Neural progenitor cell (in vitro differentiated cells): ENCODE results near the gene SLC41A3. TPM values are rescaled to one million over a fixed set of nuclear protein-coding genes. Genes with fewer than 3 reads are reported as not detected.

Source experiments
- DNase-seq: peaks from one replicate; pipeline ENCODE4 v3.0.0-alpha.2; 2016; ENCODE audit warnings: low spot score
- H2AFZ ChIP-seq: fragments of 200-600 bp; sonication (generic); replicated peaks from 2 replicates; pipeline ENCODE4 v1.6.1; 2016; ENCODE audit warnings: antibody characterized with exemption
- H3F3A ChIP-seq: fragments of 200-600 bp; sonication (generic); 2 replicates; pipeline ENCODE4 v1.6.1; 2016; ENCODE audit warnings: antibody characterized with exemption, low read depth
- H3K27ac ChIP-seq: fragments of 200-600 bp; sonication (generic); 2 replicates; pipeline ENCODE4 v1.5.1; 2016; ENCODE audit warnings: mild to moderate bottlenecking
- H3K27me3 ChIP-seq: fragments of 200-600 bp; sonication (generic); 2 replicates; pipeline ENCODE4 v1.6.1; 2016; ENCODE audit warnings: mild to moderate bottlenecking, moderate library complexity
- H3K36me3 ChIP-seq: fragments of 200-600 bp; sonication (generic); 2 replicates; pipeline ENCODE4 v1.5.1; 2016
- H3K4me1 ChIP-seq: fragments of 200-600 bp; sonication (generic); 2 replicates; pipeline ENCODE4 v1.6.1; 2016; ENCODE audit warnings: mixed run types
- H3K4me2 ChIP-seq: fragments of 200-600 bp; sonication (generic); 2 replicates; pipeline ENCODE4 v1.6.1; 2016
- H3K4me3 ChIP-seq: fragments of 200-600 bp; sonication (generic); 2 replicates; pipeline ENCODE4 v1.5.1; 2016
- H3K79me2 ChIP-seq: fragments of 200-600 bp; sonication (generic); 2 replicates; pipeline ENCODE4 v1.6.1; 2016; ENCODE audit warnings: low read depth
- H3K9ac ChIP-seq: fragments of 200-600 bp; sonication (generic); 2 replicates; pipeline ENCODE4 v1.6.1; 2016
- H3K9me3 ChIP-seq: fragments of 200-600 bp; sonication (generic); 2 replicates; pipeline ENCODE4 v1.5.1; 2016; ENCODE audit warnings: low read depth
- H4K20me1 ChIP-seq: fragments of 200-600 bp; sonication (generic); 2 replicates; pipeline ENCODE4 v1.6.1; 2016; ENCODE audit warnings: low read depth
- H3K27ac Mint-ChIP-seq: 3 replicates; pipeline ENCODE4 v1.8.0; 2021; ENCODE audit warnings: mixed read lengths
- H3K27me3 Mint-ChIP-seq: 2 replicates; pipeline ENCODE4 v1.8.0; 2022; ENCODE audit warnings: low read depth, mild to moderate bottlenecking, inconsistent platforms, moderate library complexity, mixed read lengths; ENCODE audit not compliant: insufficient read depth
- H3K36me3 Mint-ChIP-seq: 3 replicates; pipeline ENCODE4 v1.8.0; 2021; ENCODE audit warnings: mixed read lengths
- H3K4me1 Mint-ChIP-seq: 3 replicates; pipeline ENCODE4 v1.8.0; 2021; ENCODE audit warnings: mixed read lengths
- H3K4me3 Mint-ChIP-seq: 3 replicates; pipeline ENCODE4 v1.8.0; 2021; ENCODE audit warnings: mild to moderate bottlenecking, moderate library complexity, mixed read lengths
- H3K9me3 Mint-ChIP-seq: 3 replicates; pipeline ENCODE4 v1.8.0; 2020; ENCODE audit warnings: mixed read lengths
- EZH2 ChIP-seq: fragments of 200-600 bp; sonication (generic); IDR thresholded peaks from 2 replicates; pipeline ENCODE4 v1.6.1; 2017; ENCODE audit warnings: antibody characterized with exemption, mild to moderate bottlenecking, moderate library complexity
- EZH2phosphoT487 ChIP-seq: fragments of 200-600 bp; sonication (generic); IDR thresholded peaks from 2 replicates; pipeline ENCODE4 v1.6.1; 2017; ENCODE audit warnings: antibody characterized with exemption
- total RNA-seq: library from RNA; depleted of rRNA; stranded (reverse); fragments of >200 nt; gene quantifications from 2 replicates; pipeline ENCODE4 v1.2.3, GENCODE V29; 2015; ENCODE audit warnings: low replicate concordance
- TF ChIP-seq, protein P1 (sequence below): fragments of 200-600 bp; sonication (generic); IDR thresholded peaks from 2 replicates; pipeline ENCODE4 v1.5.1; 2017; ENCODE audit warnings: antibody characterized with exemption, mild to moderate bottlenecking

Gene SLC41A3
- 24.9 and 52.3 TPM in 2 replicates for total RNA-seq

DNA sequence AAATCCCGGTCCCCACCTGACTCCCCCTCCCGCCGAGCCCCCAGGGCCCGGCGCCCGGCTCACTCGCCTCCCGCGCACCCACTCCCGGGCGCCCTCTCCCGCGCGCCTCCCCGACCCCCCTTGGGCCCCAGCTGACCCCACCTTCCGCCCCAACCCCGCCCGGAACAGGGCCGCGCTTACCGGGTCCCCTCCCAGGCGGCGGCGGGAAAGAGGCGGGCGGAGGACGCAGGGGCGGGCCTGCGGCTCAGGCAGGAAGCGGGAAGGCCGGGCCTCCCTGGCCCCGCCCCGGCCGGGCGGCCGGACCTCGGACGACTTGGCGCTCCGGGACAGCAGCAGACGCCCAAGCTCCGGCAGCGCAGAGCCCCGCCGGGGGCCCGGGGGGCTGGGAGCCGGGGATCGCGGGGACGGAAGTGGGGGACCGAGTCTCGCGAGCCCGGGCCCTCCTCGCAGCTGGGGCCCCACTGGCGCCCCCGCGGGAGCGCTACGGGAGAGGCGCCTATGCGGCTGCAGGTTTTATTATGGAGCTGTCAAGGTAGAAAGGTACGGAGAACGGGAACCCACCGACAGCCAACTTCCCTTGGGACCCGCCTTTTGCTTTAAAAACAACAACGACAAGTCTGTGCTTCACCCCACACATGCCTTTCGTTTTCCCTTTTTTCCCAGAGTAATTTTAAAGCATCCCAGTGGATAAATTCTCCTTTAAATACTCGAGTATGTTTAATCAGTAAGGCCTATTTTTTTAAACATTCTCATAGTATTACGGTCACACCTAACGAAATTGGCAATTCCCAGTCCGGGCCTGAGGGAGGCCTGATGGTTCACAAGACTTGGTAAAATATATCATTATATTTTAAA lies at the start of gene SLC41A3:
SLC41A3 (minus strand) TSS at position 212 of the 855 bp plus-strand sequence. CDS start 15,905 bp downstream, outside the sequence.
- H3K9me3 ChIP-seq = peaks cover 30% of the 10 kb centered on the region
- Mint-ChIP-seq H3K36me3 (peaks cover 10% of the 10 kb centered on the region), H3K27ac (peak within 1 kb of the TSS; percentile 76)

DNA sequence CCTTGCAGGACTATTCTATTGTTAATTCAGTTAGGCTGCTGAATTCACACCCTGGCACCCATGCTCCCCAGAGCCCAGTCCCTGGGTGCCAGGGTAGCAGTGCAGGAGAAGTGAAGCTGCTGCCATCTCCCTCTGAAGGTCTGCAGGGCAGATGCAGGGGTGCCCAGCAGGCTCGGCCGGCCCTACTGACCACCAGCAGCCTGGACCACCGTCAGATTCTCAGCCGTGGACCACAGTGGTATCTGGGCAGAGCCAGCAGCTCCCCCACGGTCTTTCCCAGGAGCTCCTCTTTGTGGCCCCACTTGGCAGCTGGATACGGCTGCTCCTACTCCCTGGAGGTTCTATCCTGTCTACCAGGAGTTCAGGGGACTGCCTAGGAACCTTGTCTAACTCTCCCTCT lies 49.7 kb upstream of the SLC41A3 start:
- peaks cover 9% of the 10 kb centered on the region for H3K4me1 Mint-ChIP-seq
- no peak overlapping the region for H3K4me3 Mint-ChIP-seq
- H3K36me3 Mint-ChIP-seq = no peaks in the 10 kb centered on the region
- Histone ChIP-seq H3K36me3 (no peaks in the 10 kb centered on the region), H3K4me2 (no peak overlapping the region), H4K20me1 (no peaks in the 10 kb centered on the region), H2AFZ (no peak overlapping the region), H3K9ac (no peak overlapping the region), H3F3A (no peaks in the 10 kb centered on the region), H3K4me3 (no peak overlapping the region), H3K4me1 (peaks cover 3% of the 10 kb centered on the region), H3K9me3 (no peaks in the 10 kb centered on the region), H3K79me2 (no peaks in the 10 kb centered on the region), H3K27ac (no peak overlapping the region), H3K27me3 (no peaks in the 10 kb centered on the region)
- DNase-seq = no peak
- H3K27ac Mint-ChIP-seq = no peak overlapping the region
- H3K27me3 Mint-ChIP-seq = peaks cover 2% of the 10 kb centered on the region
- H3K9me3 Mint-ChIP-seq = no peaks in the 10 kb centered on the region
- TF ChIP-seq EZH2phosphoT487 = no peak
- no peak for TF ChIP-seq EZH2
- TF ChIP-seq, protein P1, sequence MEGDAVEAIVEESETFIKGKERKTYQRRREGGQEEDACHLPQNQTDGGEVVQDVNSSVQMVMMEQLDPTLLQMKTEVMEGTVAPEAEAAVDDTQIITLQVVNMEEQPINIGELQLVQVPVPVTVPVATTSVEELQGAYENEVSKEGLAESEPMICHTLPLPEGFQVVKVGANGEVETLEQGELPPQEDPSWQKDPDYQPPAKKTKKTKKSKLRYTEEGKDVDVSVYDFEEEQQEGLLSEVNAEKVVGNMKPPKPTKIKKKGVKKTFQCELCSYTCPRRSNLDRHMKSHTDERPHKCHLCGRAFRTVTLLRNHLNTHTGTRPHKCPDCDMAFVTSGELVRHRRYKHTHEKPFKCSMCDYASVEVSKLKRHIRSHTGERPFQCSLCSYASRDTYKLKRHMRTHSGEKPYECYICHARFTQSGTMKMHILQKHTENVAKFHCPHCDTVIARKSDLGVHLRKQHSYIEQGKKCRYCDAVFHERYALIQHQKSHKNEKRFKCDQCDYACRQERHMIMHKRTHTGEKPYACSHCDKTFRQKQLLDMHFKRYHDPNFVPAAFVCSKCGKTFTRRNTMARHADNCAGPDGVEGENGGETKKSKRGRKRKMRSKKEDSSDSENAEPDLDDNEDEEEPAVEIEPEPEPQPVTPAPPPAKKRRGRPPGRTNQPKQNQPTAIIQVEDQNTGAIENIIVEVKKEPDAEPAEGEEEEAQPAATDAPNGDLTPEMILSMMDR = no peak

More for the DNA sequence above, at the start of gene SLC41A3:
- no peaks in the 10 kb centered on the region for H3K36me3 ChIP-seq
- peaks cover 3% of the 10 kb centered on the region for H3K27me3 Mint-ChIP-seq
- DNase-seq = peak; percentile 91
- peak within 1 kb of the TSS; percentile 39 for H3K9ac ChIP-seq
- H3K4me3 ChIP-seq = peak within 1 kb of the TSS; percentile 93
- no peak for TF ChIP-seq EZH2
- TF ChIP-seq, protein P1 = peak; percentile 45
- no peaks in the 10 kb centered on the region for H4K20me1 ChIP-seq
- H2AFZ ChIP-seq = peak within 1 kb of the TSS; percentile 99
- peaks cover 6% of the 10 kb centered on the region for H3K79me2 ChIP-seq
- peaks cover 11% of the 10 kb centered on the region for H3F3A ChIP-seq
- H3K27ac ChIP-seq = no peak within 1 kb of the TSS
- H3K4me1 ChIP-seq = no peaks in the 10 kb centered on the region
- H3K9me3 Mint-ChIP-seq = peaks cover 28% of the 10 kb centered on the region
- no peaks in the 10 kb centered on the region for H3K27me3 ChIP-seq
- H3K4me1 Mint-ChIP-seq = peaks cover 7% of the 10 kb centered on the region
- peak within 1 kb of the TSS; percentile 93 for H3K4me2 ChIP-seq
- H3K4me3 Mint-ChIP-seq = peak within 1 kb of the TSS; percentile 95

DNA sequence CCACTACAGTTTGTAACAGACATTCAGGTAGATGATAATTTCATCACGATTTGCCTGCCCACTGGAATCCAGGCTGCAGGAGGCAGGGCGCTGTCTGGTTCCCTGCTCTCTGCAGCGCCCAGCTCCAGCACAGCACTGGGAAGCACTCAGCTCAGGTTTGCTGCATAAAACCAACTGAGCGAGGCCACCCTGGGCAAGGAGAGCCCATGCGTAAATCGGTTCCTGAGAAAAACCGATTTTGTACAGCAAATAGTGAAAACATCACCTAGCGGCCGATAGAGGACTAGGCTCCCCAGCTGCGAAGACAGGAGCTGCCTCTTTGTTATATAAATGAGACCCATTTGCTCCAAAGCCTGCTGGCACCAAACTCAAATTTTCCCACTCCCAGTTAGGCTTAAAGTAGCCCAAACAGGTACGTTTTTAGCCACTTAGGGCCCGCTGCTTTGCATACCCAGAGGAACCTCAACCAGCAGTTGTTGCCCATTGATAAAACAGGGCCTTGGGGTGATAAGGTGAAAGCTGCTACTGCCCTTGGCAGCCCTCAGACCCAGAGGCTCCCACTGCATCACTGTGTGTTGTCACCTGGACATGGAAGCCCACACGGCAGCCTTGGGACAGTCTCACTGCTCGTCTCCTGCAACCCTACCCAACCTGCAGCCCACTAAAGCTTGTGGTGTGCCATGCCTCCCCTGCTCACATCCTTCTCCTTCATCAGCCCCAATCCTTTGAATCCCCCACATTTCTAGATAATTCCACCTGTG lies 49.0 kb upstream of the SLC41A3 start:
- Mint-ChIP-seq H3K4me1 (peaks cover 9% of the 10 kb centered on the region), H3K36me3 (no peaks in the 10 kb centered on the region), H3K4me3 (no peak overlapping the region), H3K27ac (no peak overlapping the region), H3K9me3 (no peaks in the 10 kb centered on the region), H3K27me3 (peaks cover 2% of the 10 kb centered on the region)
- Histone ChIP-seq H3K4me3 (no peak overlapping the region), H3K27ac (no peak overlapping the region), H3K36me3 (no peaks in the 10 kb centered on the region), H2AFZ (peak overlapping the region; percentile 100), H3K4me1 (peaks cover 3% of the 10 kb centered on the region), H3K9ac (no peak overlapping the region), H4K20me1 (no peaks in the 10 kb centered on the region), H3F3A (no peaks in the 10 kb centered on the region), H3K4me2 (no peak overlapping the region), H3K27me3 (no peaks in the 10 kb centered on the region), H3K9me3 (no peaks in the 10 kb centered on the region), H3K79me2 (no peaks in the 10 kb centered on the region)
- TF ChIP-seq, protein P1 = peak; percentile 56
- no peak for TF ChIP-seq EZH2
- peak; percentile 64 for DNase-seq
